PC-3 (cell line): Measurements from ENCODE around the gene RDH12.
"Not testable (repeated sequence)": the region's sequence is repeated elsewhere in the genome, so short reads cannot be mapped to it uniquely, and the experiment has no call there.

ENCODE experiments used
- CTCF ChIP-seq: fragments of 300-600 bp; sonication (generic); conservative IDR thresholded peaks from 2 replicates; pipeline ENCODE4 v1.5.1; 2017; ENCODE audit warnings: antibody characterized with exemption, low read depth, mild to moderate bottlenecking, low read length
- EZH2 ChIP-seq: fragments of 300-600 bp; sonication (generic); IDR thresholded peaks from one replicate; pipeline ENCODE4 v1.6.1; 2017; ENCODE audit warnings: antibody characterized with exemption, mild to moderate bottlenecking, low read length; ENCODE audit not compliant: unreplicated experiment
- EZH2phosphoT487 ChIP-seq: fragments of 300-600 bp; sonication (generic); IDR thresholded peaks from 2 replicates; pipeline ENCODE4 v1.6.1; 2018; ENCODE audit warnings: mild to moderate bottlenecking, antibody characterized with exemption, low read length, borderline replicate concordance

GRCh38 chr14:67709796-67710195 is 8.1 kb downstream of the RDH12 start:
- TF ChIP-seq CTCF, EZH2phosphoT487, EZH2: not testable (repeated sequence)
